AG09309 (cell line): ENCODE data around the gene C1orf185.

Experiments
- DNase-seq: peaks from one replicate; pipeline ENCODE4 v3.0.0-alpha.2; 2010; ENCODE audit warnings: low read depth
- H3K4me3 ChIP-seq: 2 replicates; pipeline ENCODE4 v1.5.1; 2011; ENCODE audit warnings: mild to moderate bottlenecking, low read depth, low read length, moderate library complexity; ENCODE audit not compliant: control insufficient read depth
- TF ChIP-seq, protein P1 (sequence below): IDR thresholded peaks from 2 replicates; pipeline ENCODE4 v1.5.1; 2011; ENCODE audit warnings: mild to moderate bottlenecking, low read depth, low read length, inconsistent platforms; ENCODE audit not compliant: insufficient read depth, control insufficient read depth; ENCODE audit errors: missing control alignments

Gene C1orf185

DNA sequence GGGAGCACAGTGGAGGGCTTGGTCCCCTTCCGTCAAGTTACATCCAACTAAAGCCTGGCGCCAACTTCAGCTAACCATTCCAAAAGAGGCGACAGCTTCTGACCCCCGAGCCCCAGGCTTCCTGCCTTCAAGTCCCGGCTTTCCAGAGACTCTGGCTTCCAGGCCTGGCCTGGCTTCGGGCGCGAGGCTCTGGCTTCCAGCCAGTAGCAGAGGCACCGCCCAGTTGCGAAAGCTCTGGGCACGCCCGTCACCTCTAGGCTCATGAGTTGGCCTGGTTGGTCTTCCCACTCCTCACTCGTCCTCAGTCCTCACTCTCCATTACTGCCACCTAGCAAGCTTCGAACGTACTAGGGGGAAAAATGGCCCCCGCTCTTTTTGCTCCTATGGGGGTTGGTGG, 30.0 kb upstream of the C1orf185 start:
- DNase-seq, result no peak
- no peak overlapping the region for H3K4me3 ChIP-seq
- TF ChIP-seq, protein P1, sequence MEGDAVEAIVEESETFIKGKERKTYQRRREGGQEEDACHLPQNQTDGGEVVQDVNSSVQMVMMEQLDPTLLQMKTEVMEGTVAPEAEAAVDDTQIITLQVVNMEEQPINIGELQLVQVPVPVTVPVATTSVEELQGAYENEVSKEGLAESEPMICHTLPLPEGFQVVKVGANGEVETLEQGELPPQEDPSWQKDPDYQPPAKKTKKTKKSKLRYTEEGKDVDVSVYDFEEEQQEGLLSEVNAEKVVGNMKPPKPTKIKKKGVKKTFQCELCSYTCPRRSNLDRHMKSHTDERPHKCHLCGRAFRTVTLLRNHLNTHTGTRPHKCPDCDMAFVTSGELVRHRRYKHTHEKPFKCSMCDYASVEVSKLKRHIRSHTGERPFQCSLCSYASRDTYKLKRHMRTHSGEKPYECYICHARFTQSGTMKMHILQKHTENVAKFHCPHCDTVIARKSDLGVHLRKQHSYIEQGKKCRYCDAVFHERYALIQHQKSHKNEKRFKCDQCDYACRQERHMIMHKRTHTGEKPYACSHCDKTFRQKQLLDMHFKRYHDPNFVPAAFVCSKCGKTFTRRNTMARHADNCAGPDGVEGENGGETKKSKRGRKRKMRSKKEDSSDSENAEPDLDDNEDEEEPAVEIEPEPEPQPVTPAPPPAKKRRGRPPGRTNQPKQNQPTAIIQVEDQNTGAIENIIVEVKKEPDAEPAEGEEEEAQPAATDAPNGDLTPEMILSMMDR, result no peak

DNA sequence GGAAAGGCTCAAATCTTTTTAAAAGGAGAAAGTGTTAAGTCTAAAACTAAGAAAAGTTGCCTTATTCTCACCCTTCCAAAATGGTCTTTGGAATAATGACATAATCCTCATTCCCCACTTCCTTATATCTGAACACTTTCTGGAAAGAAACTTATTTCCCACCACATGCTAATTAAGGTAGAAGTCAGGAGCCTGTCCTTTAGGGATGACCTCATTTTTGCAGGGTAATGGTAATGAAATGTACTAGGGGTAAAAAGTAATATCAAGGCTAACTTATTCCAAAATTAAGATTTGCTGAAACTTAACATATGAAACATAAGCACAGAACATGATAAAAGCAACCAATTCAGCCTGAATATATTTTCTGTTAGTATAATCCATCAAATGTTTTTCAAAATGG, 29.4 kb upstream of the C1orf185 start:
- H3K4me3 ChIP-seq, result no peak overlapping the region
- no peak for DNase-seq
- TF ChIP-seq, protein P1, result no peak

DNA sequence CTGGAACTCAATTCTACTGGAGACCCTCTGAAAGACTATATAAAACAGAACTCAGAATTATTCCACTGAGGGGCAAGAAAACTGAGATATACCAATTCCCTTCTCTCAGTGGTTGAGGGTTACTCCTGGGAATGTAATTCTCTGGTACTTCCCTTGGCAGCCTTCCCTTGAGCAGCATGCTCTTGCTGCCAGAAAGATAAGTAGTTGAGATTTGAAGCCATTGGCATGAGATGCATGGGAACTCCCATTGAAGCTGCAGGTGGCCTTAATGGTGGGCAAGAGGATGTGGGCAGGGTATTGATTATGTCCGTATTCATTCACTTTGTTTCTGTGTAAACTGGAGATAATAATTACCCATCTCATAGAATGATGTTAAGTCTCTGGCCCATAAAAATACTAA, 28.6 kb upstream of the C1orf185 start:
- TF ChIP-seq, protein P1, result no peak
- no peak overlapping the region for H3K4me3 ChIP-seq
- no peak for DNase-seq

DNA sequence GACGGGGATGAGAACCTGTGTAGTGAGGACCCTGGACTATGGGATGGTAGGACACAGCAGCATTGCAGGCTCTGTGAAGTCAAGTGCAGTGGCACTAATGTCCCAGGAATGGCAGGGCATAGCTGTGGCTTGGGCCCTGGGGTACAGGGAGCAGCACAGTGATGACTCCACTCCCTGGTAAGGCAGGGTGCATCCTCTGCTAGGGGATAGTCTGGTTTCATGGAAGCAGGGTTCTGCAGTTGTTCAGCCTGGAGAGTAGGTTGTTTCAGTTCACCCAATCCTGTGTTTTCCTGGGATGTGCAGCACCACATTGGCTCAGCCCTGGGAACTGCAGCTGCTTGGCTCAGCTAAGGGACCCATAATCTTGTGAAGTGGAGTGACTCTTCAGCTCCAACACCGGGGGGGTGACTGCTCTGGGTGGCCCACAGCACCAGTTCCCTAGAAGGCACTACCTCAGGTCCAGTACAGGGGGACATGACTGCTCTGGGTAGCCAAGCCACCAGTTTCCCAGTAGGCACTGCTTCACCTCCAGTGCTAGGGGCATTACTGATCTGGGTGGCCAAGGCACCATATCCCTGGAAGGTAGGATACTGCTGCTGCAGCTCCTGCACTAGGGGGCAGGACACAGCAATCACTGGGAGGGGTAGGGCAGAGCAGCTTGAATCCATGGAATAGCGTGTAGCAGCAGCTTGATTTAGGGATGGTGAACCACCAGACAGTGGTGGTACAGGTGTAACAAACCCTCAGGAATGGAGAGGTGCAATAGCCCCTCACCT, 15.3 kb upstream of the C1orf185 start:
- no peak overlapping the region for H3K4me3 ChIP-seq
- DNase-seq, result no peak

DNA sequence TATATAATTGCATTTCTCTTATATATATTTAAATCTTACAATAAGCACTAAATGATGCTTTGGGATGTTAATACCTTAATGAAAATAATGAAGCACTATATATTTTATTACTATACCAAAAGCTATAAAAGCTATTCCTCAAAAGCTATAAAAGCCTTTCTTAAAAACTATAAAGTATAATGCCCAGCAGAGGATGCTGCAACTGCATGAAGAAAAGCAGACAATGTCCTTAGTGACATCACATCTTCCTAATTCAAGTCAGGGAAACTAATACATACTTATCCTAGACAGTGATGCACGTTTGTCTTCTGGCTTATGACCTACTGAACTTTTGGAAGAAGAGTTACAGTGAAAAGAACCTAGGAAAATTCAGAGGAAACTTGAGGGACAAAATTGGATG, 13.6 kb upstream of the C1orf185 start:
- DNase-seq, result no peak
- H3K4me3 ChIP-seq, result no peak overlapping the region
- TF ChIP-seq, protein P1, result peak; percentile 38

More for the DNA sequence above, 15.3 kb upstream of the C1orf185 start:
- TF ChIP-seq, protein P1, result no peak

DNA sequence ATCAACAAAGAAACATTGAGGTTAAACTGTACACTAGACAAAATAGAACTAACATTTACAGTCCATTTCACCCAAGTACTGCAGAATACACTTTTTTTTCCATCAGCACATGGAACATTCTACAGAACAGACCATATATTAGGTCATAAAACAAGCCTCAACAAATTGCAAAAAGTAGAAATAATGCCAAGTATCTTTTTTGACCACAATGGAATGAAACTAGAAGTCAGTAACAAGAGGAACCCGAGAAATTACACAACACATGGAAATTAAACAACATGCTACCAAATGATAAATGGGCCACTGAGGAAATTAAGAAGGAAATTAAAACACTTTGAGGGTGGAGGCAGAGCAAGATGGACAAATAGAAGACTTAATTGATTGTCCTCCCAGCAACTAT, 8.4 kb upstream of the C1orf185 start:
- TF ChIP-seq, protein P1, result no peak
- peak; percentile 23 for DNase-seq
- no peak overlapping the region for H3K4me3 ChIP-seq
